HFF-Myc (cell line): ENCODE results near the gene FGD1.
A peak's percentile ranks its signal among the peaks of the same experiment; 100 is the strongest.
"Not testable (repeated sequence)": the region's sequence is repeated elsewhere in the genome, so short reads cannot be mapped to it uniquely, and the experiment has no call there.

Experiments
- DNase-seq: peaks from one replicate; pipeline ENCODE4 v3.0.0-alpha.2; 2011; ENCODE audit warnings: low read depth; ENCODE audit errors: extremely low read depth
- H3K4me3 ChIP-seq: replicated peaks from 2 replicates; pipeline ENCODE4 v1.5.1; 2011; ENCODE audit warnings: low read depth, mild to moderate bottlenecking, control low read depth, low read length
- TF ChIP-seq, protein P1 (sequence below): IDR thresholded peaks from 2 replicates; pipeline ENCODE4 v1.5.1; 2012; ENCODE audit warnings: mild to moderate bottlenecking, low read depth, low read length, control low read depth; ENCODE audit errors: missing control alignments

The FGD1 gene

DNA sequence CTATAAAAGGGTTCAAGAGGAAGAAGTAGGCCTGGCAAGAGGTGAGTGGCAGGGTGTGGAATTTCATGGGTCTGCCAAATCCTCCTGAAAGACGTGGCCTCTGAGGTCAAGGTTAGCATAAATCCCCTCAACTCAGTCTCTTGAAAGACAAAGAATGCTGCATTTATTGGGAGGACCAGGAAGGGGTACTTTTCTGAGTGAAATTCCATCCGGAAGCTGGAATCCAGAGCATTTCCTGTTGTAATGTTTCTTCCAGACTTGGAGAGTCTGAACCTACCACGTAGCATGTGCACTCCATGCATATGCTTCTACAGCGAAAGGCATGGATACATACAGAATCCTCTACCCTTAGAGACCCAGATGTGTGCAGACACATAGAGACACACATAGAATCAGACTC lies 13.4 kb upstream of the FGD1 start:
- no peak for DNase-seq
- H3K4me3 ChIP-seq = no peak overlapping the region
- TF ChIP-seq, protein P1, sequence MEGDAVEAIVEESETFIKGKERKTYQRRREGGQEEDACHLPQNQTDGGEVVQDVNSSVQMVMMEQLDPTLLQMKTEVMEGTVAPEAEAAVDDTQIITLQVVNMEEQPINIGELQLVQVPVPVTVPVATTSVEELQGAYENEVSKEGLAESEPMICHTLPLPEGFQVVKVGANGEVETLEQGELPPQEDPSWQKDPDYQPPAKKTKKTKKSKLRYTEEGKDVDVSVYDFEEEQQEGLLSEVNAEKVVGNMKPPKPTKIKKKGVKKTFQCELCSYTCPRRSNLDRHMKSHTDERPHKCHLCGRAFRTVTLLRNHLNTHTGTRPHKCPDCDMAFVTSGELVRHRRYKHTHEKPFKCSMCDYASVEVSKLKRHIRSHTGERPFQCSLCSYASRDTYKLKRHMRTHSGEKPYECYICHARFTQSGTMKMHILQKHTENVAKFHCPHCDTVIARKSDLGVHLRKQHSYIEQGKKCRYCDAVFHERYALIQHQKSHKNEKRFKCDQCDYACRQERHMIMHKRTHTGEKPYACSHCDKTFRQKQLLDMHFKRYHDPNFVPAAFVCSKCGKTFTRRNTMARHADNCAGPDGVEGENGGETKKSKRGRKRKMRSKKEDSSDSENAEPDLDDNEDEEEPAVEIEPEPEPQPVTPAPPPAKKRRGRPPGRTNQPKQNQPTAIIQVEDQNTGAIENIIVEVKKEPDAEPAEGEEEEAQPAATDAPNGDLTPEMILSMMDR = no peak

DNA sequence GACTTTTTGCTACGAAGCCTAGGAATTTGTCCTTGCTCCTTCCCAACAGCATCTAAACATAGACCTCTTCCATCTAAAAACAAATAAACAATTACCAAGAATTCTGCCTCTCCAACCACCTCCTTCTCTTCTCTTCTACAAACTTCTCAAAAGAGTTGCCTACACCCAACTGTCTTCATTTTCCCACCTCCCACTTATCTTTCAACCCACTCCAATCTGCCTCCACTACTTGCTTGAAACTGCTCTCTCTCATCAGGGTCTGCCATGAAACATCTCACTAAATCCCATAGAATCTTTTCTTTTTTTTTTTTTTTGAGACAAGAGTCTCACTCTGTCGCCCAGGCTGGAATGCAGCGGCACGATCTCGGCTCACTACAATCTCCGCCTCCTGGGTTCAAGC lies 902 bp upstream of the FGD1 start:
- H3K4me3 ChIP-seq = no peak overlapping the region
- TF ChIP-seq, protein P1 = no peak
- no peak for DNase-seq

DNA sequence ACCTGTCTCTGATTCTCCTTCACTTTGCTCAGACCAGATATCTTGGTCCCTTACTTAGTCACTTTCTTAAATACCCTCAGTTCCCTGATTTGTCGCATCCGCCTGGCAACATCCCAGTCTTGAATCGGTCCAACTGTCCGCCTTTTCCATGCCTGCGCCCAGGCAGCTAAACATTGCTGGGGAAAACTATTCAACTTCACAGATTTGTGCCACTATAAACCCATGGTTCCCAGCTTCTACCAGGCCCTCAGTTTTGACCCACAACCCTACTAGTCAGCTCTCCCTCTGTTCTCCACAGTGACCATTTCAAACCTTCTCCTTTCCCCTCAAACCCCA lies 451 bp upstream of the FGD1 start:
- TF ChIP-seq, protein P1 = no peak
- no peak for DNase-seq
- H3K4me3 ChIP-seq = peak overlapping the region; percentile 66

DNA sequence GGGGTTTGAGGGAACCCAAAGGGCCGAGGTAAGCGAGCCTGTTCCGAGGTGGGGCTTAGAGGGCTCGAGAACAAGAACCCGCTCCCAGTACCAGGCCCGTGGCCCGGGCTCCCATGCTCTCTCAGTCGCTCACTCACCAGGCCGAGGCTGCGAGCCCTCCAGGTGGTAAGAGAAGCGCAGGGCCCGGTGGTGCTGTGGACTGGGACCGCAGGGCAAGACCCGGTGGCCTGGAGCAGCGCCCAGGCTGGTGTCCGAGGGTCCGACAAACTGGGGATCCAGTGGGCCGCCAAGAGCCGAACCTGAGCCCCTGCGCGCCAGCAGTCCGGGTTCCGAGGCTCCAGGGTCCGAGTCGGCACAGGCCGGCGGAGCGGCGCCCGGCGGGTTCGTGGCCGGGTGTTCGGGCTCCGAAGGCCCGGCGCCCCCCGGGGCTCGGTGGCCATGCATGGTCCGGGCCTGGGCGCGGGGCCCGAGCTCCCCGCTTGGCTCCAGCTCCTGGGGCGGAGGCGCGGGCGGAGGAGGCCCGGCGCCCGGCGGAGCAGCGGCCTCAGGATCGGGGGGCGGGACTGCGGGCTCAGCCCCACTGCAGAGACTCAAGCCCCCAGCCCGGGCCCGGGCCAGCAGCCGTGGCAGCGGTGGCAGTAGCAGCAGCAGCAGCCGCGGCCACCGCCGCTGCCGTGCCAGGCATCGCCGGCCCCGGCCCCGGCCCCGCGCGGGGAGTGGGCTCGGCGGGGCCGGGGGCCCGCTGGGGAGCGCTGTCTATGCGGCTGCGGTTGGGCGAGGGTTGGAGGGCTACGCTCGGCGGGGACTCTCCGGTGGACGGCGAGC lies 833 bp downstream of the FGD1 start:
- no peak for DNase-seq
- TF ChIP-seq, protein P1 = no peak
- H3K4me3 ChIP-seq = peak overlapping the region; percentile 66

DNA sequence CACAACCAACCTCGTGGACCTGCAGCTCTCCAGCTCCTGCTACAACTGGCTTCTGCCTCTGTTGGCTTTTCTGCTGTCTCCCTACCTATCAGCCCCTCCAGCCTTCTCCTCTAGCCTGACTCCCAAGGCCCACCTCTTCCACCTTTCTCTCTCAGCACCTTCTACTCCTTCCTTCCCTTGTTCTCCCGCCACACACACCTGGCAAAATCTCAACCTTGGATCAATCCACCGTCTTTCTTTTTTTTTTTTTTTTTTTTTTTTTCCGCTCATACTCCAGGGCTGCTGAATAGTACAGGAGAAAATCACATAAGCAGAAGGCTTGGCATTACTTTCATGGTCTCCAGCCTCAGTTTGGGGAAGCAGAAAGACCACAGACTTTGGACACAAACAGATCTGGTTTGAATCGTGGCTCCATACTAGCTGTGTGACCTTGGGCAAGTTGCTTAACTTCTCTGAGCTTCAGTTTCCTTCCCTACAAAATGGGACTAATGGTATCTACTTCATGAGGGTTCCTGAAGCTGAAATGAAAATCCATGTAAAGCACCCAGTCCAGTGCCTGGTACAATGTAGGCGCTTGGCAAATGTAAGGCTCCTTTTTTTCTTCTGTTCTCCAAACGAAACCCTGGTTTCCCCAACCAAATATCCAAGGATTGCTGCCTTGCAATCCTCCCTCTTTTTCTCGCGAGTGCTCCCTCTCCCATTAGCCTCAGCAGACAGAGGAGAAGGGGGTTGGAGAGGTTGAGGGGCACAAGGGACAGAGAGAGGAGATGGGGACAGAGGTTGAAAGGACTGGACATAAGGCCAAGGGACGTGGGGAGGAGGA lies 1.7 kb downstream of the FGD1 start:
- no peak for DNase-seq
- peak overlapping the region; percentile 66 for H3K4me3 ChIP-seq
- TF ChIP-seq, protein P1 = no peak

DNA sequence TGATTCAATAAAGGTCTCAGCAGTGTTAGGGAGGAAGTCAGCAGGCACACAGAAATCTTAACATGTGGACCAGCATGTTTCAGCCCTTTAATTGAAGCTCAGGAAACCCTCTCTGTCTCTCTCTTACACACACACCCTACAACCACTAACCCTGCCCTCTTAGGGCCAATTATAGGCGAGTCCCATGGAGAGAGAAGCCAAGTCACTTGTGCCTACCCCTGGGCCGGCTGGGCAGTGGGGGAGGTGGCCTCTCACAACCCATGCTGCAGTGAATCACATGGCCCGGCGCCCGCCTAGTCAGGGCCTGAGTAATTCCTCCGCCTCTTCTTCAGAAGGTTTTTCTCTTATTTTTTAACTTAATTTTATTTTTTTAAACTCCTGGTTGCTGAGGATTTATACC lies 3.7 kb downstream of the FGD1 start:
- H3K4me3 ChIP-seq = peak overlapping the region; percentile 18; the same call in 1 of the 2 replicates
- TF ChIP-seq, protein P1 = no peak
- DNase-seq = no peak

DNA sequence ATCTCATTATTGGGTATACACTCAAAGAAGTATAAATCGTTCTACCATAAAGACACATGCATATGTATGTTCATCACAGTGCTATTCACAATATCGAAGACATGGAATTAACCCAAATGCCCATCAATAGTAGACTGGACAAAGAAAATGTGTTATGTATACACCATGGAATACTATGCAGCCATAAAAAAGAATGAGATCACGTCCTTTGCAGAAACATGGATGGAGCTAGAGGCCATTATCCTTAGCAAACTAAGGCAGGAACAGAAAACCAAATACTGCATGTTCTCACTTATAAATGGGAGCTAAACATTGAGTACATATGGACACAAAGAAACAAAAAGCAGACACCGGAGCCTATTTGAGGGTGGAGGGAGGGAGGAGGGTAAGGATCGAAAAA lies 6.2 kb downstream of the FGD1 start:
- not testable (repeated sequence) for H3K4me3 ChIP-seq, DNase-seq
